GM20000 (cell line): Measurements from ENCODE around the gene TMEM94.

ENCODE experiments used
- DNase-seq: peaks from one replicate; pipeline ENCODE4 v3.0.0; 2012; ENCODE audit warnings: low spot score
- TF ChIP-seq, protein P1 (sequence below): IDR thresholded peaks from 2 replicates; pipeline ENCODE4 v1.5.1; 2012; ENCODE audit warnings: mild to moderate bottlenecking, control low read depth; ENCODE audit errors: extremely low read depth, missing control alignments

Gene TMEM94

DNA sequence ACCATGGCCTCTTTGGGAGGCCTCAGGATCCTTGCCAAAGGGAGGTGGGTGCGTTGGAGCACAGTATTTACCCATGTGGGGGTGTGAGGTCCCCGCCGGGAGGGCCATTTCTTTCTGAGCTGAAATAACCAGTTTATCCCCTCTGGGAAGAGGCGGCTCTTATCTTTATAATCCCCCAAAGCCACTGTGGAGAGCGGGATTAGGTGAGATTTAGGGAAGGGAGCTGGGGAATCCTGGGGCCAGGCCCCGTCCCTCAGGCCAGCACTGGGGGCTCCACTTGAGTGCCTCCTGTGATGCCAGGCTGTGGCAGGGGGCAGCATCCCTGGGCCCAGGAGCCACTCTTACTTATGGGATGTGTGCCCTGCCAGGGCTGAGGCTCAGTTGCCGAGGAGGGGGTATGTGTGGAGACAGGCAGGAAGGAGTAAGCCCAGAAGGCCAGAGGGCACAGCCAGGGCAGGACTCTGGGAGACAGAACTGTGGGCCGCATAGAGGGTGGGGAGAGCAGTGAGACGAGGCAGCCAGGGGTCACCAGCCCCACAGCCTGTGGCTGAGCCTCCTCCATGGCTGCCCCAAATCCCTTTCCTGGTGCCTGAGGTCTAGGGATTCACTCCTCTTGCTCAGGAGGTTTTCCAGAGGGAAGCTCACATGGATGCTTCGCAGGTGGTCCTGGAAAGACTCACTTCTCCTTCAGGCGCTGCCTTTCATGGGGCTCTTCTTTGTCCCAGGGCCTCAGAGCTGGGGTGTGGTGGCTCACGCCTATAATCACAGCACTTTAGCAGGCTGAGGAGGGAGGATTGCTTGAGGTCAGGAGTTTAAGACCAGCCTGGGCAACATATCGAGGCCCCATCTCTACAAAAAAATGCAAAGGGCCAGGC, 25.0 kb downstream of the TMEM94 start:
- TF ChIP-seq, protein P1, sequence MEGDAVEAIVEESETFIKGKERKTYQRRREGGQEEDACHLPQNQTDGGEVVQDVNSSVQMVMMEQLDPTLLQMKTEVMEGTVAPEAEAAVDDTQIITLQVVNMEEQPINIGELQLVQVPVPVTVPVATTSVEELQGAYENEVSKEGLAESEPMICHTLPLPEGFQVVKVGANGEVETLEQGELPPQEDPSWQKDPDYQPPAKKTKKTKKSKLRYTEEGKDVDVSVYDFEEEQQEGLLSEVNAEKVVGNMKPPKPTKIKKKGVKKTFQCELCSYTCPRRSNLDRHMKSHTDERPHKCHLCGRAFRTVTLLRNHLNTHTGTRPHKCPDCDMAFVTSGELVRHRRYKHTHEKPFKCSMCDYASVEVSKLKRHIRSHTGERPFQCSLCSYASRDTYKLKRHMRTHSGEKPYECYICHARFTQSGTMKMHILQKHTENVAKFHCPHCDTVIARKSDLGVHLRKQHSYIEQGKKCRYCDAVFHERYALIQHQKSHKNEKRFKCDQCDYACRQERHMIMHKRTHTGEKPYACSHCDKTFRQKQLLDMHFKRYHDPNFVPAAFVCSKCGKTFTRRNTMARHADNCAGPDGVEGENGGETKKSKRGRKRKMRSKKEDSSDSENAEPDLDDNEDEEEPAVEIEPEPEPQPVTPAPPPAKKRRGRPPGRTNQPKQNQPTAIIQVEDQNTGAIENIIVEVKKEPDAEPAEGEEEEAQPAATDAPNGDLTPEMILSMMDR, result no peak
- no peak for DNase-seq

DNA sequence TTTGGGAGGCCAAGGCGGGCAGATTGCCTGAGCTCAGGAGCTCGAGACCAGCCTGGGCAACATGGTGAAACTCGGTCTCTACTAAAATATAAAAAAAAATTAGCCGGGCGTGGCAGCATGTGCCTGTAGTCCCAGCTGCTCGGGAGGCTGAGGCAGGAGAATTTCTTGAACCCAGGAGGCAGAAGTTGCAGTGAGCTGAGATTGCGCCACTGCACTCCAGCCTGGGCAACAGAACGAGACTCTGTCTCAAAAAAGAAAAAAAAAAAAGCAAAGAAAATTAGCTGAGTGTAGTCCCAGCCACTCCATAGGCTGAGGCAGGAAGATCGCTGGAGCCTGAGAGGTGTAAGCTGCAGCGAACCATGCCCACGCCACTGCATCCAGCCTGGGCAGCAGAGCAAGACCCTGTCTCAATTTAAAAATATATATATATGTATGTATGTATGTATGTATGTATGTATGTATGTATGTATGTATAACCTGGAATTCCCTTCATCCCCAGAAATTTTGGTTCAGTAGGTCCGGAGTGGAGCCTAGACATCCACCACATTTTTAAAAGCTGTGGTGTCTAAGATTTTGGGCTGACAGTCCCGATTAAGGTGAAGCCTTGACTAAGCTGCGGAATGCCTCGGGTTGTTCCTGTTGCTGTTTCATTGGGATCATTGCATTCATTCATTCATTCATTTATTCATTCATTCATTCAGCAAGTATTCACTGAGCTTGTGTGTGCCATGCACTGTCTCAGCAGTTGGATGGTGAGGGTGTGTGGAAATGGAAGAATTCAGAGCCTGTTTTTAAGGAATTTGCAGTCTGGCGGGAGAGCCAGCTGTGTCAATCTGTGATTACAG, 25.9 kb downstream of the TMEM94 start:
- no peak for DNase-seq
- TF ChIP-seq, protein P1, result no peak

DNA sequence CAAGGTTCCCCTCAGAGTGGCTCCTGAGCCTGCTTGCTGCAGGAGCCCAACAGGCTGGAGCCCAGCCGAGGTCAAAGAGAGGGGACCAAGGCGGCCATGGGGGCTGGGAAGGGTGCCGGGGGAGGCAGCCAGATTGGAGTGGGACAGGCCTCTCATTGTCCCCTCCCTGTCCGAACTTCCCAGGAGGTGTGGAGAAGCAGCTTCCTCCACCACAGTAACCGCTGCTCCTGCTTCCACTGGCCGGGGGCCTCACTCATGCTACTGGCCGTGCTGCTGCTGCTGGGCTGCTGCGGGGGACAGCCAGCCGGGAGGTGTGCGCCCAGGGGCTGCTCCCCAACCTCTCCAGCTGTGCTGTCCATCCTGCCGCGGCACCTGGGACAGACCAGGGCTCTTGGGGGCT, 29.3 kb downstream of the TMEM94 start:
- TF ChIP-seq, protein P1, result no peak
- no peak for DNase-seq

DNA sequence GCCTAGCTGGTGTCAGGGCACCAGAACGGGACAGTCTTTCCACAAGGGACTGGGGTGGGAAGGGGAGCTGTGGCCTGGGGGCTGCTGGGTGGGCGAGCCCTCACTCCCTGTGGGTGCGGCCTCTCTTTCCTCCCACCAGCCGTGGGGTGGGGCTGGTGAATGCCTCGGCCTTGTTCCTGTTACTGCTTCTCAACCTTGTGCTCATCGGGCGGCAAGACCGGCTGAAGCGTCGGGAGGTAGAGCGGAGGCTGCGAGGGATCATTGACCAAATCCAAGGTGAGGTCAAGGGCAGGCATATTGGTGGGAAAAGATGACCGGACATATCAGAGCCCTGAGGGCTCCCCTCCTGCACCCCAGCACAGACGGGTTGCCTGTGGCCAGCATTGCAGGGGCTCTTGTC, 29.7 kb downstream of the TMEM94 start:
- TF ChIP-seq, protein P1, result no peak
- no peak for DNase-seq

DNA sequence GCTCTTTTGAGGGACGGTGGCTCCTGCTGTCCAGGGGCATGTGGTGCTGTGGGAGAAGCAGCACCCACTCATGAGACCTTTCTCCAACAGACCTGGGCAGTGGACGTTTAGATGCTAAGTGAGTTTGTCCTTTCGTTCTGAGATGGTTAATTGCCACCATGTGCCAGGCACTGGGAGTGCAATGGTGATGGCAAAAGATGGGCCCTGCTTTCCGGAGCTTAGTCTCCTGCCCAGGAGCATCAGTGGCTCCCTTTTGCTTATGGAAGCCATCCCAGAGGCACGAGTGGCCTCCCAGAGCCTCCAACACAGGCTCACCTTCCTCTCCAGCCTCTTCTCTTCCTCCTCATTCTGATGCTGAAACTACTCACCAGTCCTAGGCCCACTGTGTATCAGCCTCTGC, 30.5 kb downstream of the TMEM94 start:
- no peak for DNase-seq
- TF ChIP-seq, protein P1, result no peak

DNA sequence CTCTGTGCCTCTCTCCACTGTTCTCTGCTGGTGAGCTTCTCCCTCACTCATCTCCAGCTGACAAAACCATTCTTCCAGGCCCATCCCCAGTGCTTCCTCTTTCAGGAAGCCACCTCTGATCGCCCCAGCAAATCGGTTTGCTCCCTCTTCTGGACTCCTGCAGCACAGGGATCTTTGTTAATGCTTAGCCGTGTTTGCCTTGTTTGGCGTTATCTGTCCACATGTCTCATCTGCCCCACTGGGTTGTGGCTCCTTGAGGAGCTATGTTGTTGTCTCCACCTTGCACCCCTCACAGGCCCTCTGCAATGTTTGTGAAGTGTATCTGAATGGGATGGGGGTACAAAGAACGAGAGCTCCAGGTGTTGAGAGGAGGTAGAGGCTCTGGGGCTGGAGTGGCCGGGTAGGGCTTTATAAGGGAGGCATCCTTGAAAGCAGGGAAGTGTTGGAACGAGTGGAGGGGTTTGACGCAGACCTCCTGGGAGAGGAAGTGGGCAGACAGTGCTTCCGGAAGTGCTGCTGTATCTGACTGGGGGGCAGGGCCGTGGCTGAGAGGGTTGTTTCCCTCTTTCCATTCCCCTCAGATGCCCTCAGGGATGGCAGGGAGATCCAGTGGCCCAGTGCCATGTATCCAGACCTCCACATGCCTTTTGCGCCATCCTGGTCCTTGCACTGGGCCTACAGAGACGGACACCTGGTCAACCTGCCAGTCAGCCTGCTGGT, 31.1 kb downstream of the TMEM94 start:
- DNase-seq, result peak; percentile 79

More for the DNA sequence above, 31.1 kb downstream of the TMEM94 start:
- TF ChIP-seq, protein P1, result no peak
